ENCODE data around the gene M1AP. TPM values are rescaled to one million over a fixed set of nuclear protein-coding genes. Genes with fewer than 3 reads are reported as not detected.

M1AP gene
- total and polyA plus RNA-seq, 4 experiments from 2014 or later = 0.47 TPM; not detected in 3

GRCh38 chr2:74675090-74675489, 27.0 kb upstream of the M1AP start:
- H3K27me3 ChIP-seq (ENCODE audit: insufficient read depth, low read length) = no peaks in the 10 kb centered on the region
- intact Hi-C loops (cut with micrococcal nuclease) = no loop called here
- no peaks in the 10 kb centered on the region for H3K9me3 ChIP-seq (ENCODE audit: control insufficient read depth in 1 of 2, low read length in 2 of 2)
- H3K4me1 ChIP-seq (ENCODE audit: insufficient read depth, low read length) = no peaks in the 10 kb centered on the region
- ChIA-PET POLR2A (ENCODE audit: partially characterized antibody) (no interaction called here), CTCF (ENCODE audit: partially characterized antibody) (no interaction called here)
- DNase-seq = no peak
- Mint-ChIP-seq H3K36me3 (peaks cover 74 to 85% of the 10 kb centered on the region in 2 donors), H3K27ac (peak overlapping the region in 1 of 7 donors; percentile 61), H3K9me3 (peaks cover 0 to 1% (median 0%) of the 10 kb centered on the region in 8 donors), H3K27me3 (no peaks in the 10 kb centered on the region), H3K4me1 (no peaks in the 10 kb centered on the region), H3K4me3 (no peak overlapping the region)
- no peak overlapping the region for H3K27ac ChIP-seq (ENCODE audit: low read depth, low read length)
- no peak overlapping the region for H3K4me3 ChIP-seq (ENCODE audit: low read length in 2 of 2)
- peaks cover 23% of the 10 kb centered on the region for H3K36me3 ChIP-seq (ENCODE audit: insufficient read depth, low read length)

- H3K27ac ChIP-seq (ENCODE audit: low read depth, low read length) = no peak overlapping the region
- peaks cover 0 to 1% (median 0%) of the 10 kb centered on the region in 8 donors for H3K9me3 Mint-ChIP-seq
- intact Hi-C loops (cut with micrococcal nuclease) = no loop called here
- peaks cover 64 to 80% of the 10 kb centered on the region in 2 donors for H3K36me3 Mint-ChIP-seq
- peaks cover 19% of the 10 kb centered on the region for H3K36me3 ChIP-seq (ENCODE audit: insufficient read depth, low read length)
- H3K4me1 ChIP-seq (ENCODE audit: insufficient read depth, low read length) = no peaks in the 10 kb centered on the region
- H3K9me3 ChIP-seq (ENCODE audit: control insufficient read depth in 1 of 2, low read length in 2 of 2) = no peaks in the 10 kb centered on the region
- CTCF ChIA-PET (ENCODE audit: partially characterized antibody) = interaction anchor here (1.9 kb wide), 1 partner anchor 15 kb away, joined by 4 read pairs; no protein-coding TSS in a partner anchor
- H3K4me3 Mint-ChIP-seq = no peak overlapping the region
- no peak for DNase-seq
- no peaks in the 10 kb centered on the region for H3K27me3 Mint-ChIP-seq
- no peaks in the 10 kb centered on the region for H3K27me3 ChIP-seq (ENCODE audit: insufficient read depth, low read length)
- no peak overlapping the region for H3K4me3 ChIP-seq (ENCODE audit: low read length in 2 of 2)
- no peak overlapping the region for H3K27ac Mint-ChIP-seq
- no peaks in the 10 kb centered on the region for H3K4me1 Mint-ChIP-seq
- POLR2A ChIA-PET (ENCODE audit: partially characterized antibody) = no interaction called here
Observed at GRCh38 chr2:74673826-74674528, 25.8 kb upstream of the M1AP start.

GRCh38 chr2:74671479-74671878, 23.3 kb upstream of the M1AP start:
- Histone ChIP-seq H3K4me1 (ENCODE audit: insufficient read depth, low read length) (no peaks in the 10 kb centered on the region), H3K4me3 (ENCODE audit: low read length in 2 of 2) (no peak overlapping the region), H3K36me3 (ENCODE audit: insufficient read depth, low read length) (peaks cover 18% of the 10 kb centered on the region), H3K9me3 (ENCODE audit: control insufficient read depth in 1 of 2, low read length in 2 of 2) (no peaks in the 10 kb centered on the region), H3K27me3 (ENCODE audit: insufficient read depth, low read length) (no peaks in the 10 kb centered on the region), H3K27ac (ENCODE audit: low read depth, low read length) (no peak overlapping the region)
- intact Hi-C loops (cut with micrococcal nuclease) = no loop called here
- H3K27me3 Mint-ChIP-seq = no peaks in the 10 kb centered on the region
- peaks cover 0 to 1% (median 0%) of the 10 kb centered on the region in 4 donors for H3K4me1 Mint-ChIP-seq
- no peak for DNase-seq
- H3K9me3 Mint-ChIP-seq = peaks cover 0 to 1% (median 0%) of the 10 kb centered on the region in 8 donors
- ChIA-PET POLR2A (ENCODE audit: partially characterized antibody) (no interaction called here), CTCF (ENCODE audit: partially characterized antibody) (no interaction called here)
- peaks cover 54 to 68% of the 10 kb centered on the region in 2 donors for H3K36me3 Mint-ChIP-seq
- H3K27ac Mint-ChIP-seq = peak overlapping the region in 1 of 7 donors; percentile 36
- H3K4me3 Mint-ChIP-seq = no peak overlapping the region

- H3K9me3 Mint-ChIP-seq = no peaks in the 10 kb centered on the region
- Histone ChIP-seq H3K27me3 (ENCODE audit: insufficient read depth, low read length) (no peaks in the 10 kb centered on the region), H3K4me3 (ENCODE audit: low read length in 2 of 2) (no peak overlapping the region), H3K27ac (ENCODE audit: low read depth, low read length) (no peak overlapping the region), H3K9me3 (ENCODE audit: control insufficient read depth in 1 of 2, low read length in 2 of 2) (no peaks in the 10 kb centered on the region), H3K4me1 (ENCODE audit: insufficient read depth, low read length) (no peaks in the 10 kb centered on the region), H3K36me3 (ENCODE audit: insufficient read depth, low read length) (peaks cover 6% of the 10 kb centered on the region)
- H3K4me3 Mint-ChIP-seq = no peak overlapping the region
- ChIA-PET CTCF (ENCODE audit: partially characterized antibody) (no interaction called here), POLR2A (ENCODE audit: partially characterized antibody) (no interaction called here)
- H3K4me1 Mint-ChIP-seq = peaks cover 0 to 1% (median 0%) of the 10 kb centered on the region in 4 donors
- intact Hi-C loops (cut with micrococcal nuclease) = no loop called here
- H3K27me3 Mint-ChIP-seq = no peaks in the 10 kb centered on the region
- DNase-seq = no peak
- peaks cover 44 to 56% of the 10 kb centered on the region in 2 donors for H3K36me3 Mint-ChIP-seq
- H3K27ac Mint-ChIP-seq = peak overlapping the region in 1 of 7 donors; percentile 84
Observed at GRCh38 chr2:74670263-74670662, 22.1 kb upstream of the M1AP start.

GRCh38 chr2:74668087-74668486, 20.0 kb upstream of the M1AP start:
- H3K4me3 ChIP-seq (ENCODE audit: low read length in 2 of 2) = no peak overlapping the region
- H3K27ac ChIP-seq (ENCODE audit: low read depth, low read length) = no peak overlapping the region
- Mint-ChIP-seq H3K4me1 (peaks cover 0 to 1% (median 0%) of the 10 kb centered on the region in 4 donors), H3K9me3 (peaks cover 0 to 2% (median 0%) of the 10 kb centered on the region in 8 donors), H3K4me3 (no peak overlapping the region), H3K27me3 (no peaks in the 10 kb centered on the region), H3K27ac (no peak overlapping the region), H3K36me3 (peaks cover 28 to 40% of the 10 kb centered on the region in 2 donors)
- H3K36me3 ChIP-seq (ENCODE audit: insufficient read depth, low read length) = no peaks in the 10 kb centered on the region
- POLR2A ChIA-PET (ENCODE audit: partially characterized antibody) = no interaction called here
- H3K27me3 ChIP-seq (ENCODE audit: insufficient read depth, low read length) = no peaks in the 10 kb centered on the region
- DNase-seq = no peak
- intact Hi-C loops (cut with micrococcal nuclease) = no loop called here
- CTCF ChIA-PET (ENCODE audit: partially characterized antibody) = no interaction called here
- H3K9me3 ChIP-seq (ENCODE audit: control insufficient read depth in 1 of 2, low read length in 2 of 2) = no peaks in the 10 kb centered on the region
- no peaks in the 10 kb centered on the region for H3K4me1 ChIP-seq (ENCODE audit: insufficient read depth, low read length)

GRCh38 chr2:74659462-74659861, 11.3 kb upstream of the M1AP start:
- Mint-ChIP-seq H3K27ac (no peak overlapping the region), H3K4me3 (no peak overlapping the region), H3K4me1 (peaks cover 10 to 22% (median 17%) of the 10 kb centered on the region in 4 donors), H3K9me3 (peaks cover 0 to 2% (median 0%) of the 10 kb centered on the region in 8 donors), H3K36me3 (peaks cover 26 to 33% of the 10 kb centered on the region in 2 donors), H3K27me3 (no peaks in the 10 kb centered on the region)
- Histone ChIP-seq H3K36me3 (ENCODE audit: insufficient read depth, low read length) (no peaks in the 10 kb centered on the region), H3K4me1 (ENCODE audit: insufficient read depth, low read length) (peaks cover 12% of the 10 kb centered on the region), H3K27ac (ENCODE audit: low read depth, low read length) (no peak overlapping the region), H3K4me3 (ENCODE audit: low read length in 2 of 2) (no peak overlapping the region), H3K9me3 (ENCODE audit: control insufficient read depth in 1 of 2, low read length in 2 of 2) (no peaks in the 10 kb centered on the region), H3K27me3 (ENCODE audit: insufficient read depth, low read length) (no peaks in the 10 kb centered on the region)
- DNase-seq = no peak
- CTCF ChIA-PET (ENCODE audit: partially characterized antibody) = no interaction called here
- intact Hi-C loops (cut with micrococcal nuclease) = loop anchor here (10.0 kb wide), 1 partner anchor 175 kb away; the partner anchor contains the start of genes CCDC142 and TTC31
- POLR2A ChIA-PET (ENCODE audit: partially characterized antibody) = no interaction called here

- H3K27ac Mint-ChIP-seq = peak overlapping the region in 1 of 7 donors; percentile 5
- peaks cover 0 to 2% (median 0%) of the 10 kb centered on the region in 8 donors for H3K9me3 Mint-ChIP-seq
- H3K36me3 Mint-ChIP-seq = peaks cover 24 to 34% of the 10 kb centered on the region in 2 donors
- H3K9me3 ChIP-seq (ENCODE audit: control insufficient read depth in 1 of 2, low read length in 2 of 2) = no peaks in the 10 kb centered on the region
- no peak overlapping the region for H3K4me3 Mint-ChIP-seq
- H3K4me3 ChIP-seq (ENCODE audit: low read length in 2 of 2) = no peak overlapping the region
- peaks cover 11 to 24% (median 20%) of the 10 kb centered on the region in 4 donors for H3K4me1 Mint-ChIP-seq
- no peak for DNase-seq
- H3K27ac ChIP-seq (ENCODE audit: low read depth, low read length) = no peak overlapping the region
- peaks cover 0 to 2% of the 10 kb centered on the region in 2 donors for H3K27me3 Mint-ChIP-seq
- ChIA-PET CTCF (ENCODE audit: partially characterized antibody) (no interaction called here), POLR2A (ENCODE audit: partially characterized antibody) (no interaction called here)
- H3K36me3 ChIP-seq (ENCODE audit: insufficient read depth, low read length) = no peaks in the 10 kb centered on the region
- intact Hi-C loops (cut with micrococcal nuclease) = loop anchor here (10.0 kb wide), 1 partner anchor 174 kb away; the partner anchor contains the start of genes CCDC142 and TTC31
- H3K27me3 ChIP-seq (ENCODE audit: insufficient read depth, low read length) = no peaks in the 10 kb centered on the region
- peaks cover 14% of the 10 kb centered on the region for H3K4me1 ChIP-seq (ENCODE audit: insufficient read depth, low read length)
Observed at GRCh38 chr2:74658516-74658915, 10.4 kb upstream of the M1AP start.
